Lung microvascular endothelial cell (primary cell): ENCODE measurements around the gene DBNDD1. TPM values are rescaled to one million over a fixed set of nuclear protein-coding genes. Genes with fewer than 3 reads are reported as not detected.
"Not testable (repeated sequence)": the region's sequence is repeated elsewhere in the genome, so short reads cannot be mapped to it uniquely, and the experiment has no call there.

ENCODE experiments used
- DNase-seq, 2 donors: peaks; one replicate each; pipeline versions ENCODE4 v3.0.0 to v3.0.0-alpha.2; 2010; ENCODE audit warnings: low read depth in 2 of 2
- total RNA-seq: library from RNA; depleted of rRNA; stranded (reverse); fragments of >200 nt; gene quantifications from 2 replicates; pipeline ENCODE4 v1.2.1, GENCODE V29; 2014

DBNDD1 gene, protein sequence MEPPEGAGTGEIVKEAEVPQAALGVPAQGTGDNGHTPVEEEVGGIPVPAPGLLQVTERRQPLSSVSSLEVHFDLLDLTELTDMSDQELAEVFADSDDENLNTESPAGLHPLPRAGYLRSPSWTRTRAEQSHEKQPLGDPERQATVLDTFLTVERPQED
- total RNA-seq, result 8.3 and 11.5 TPM in 2 replicates

DNA sequence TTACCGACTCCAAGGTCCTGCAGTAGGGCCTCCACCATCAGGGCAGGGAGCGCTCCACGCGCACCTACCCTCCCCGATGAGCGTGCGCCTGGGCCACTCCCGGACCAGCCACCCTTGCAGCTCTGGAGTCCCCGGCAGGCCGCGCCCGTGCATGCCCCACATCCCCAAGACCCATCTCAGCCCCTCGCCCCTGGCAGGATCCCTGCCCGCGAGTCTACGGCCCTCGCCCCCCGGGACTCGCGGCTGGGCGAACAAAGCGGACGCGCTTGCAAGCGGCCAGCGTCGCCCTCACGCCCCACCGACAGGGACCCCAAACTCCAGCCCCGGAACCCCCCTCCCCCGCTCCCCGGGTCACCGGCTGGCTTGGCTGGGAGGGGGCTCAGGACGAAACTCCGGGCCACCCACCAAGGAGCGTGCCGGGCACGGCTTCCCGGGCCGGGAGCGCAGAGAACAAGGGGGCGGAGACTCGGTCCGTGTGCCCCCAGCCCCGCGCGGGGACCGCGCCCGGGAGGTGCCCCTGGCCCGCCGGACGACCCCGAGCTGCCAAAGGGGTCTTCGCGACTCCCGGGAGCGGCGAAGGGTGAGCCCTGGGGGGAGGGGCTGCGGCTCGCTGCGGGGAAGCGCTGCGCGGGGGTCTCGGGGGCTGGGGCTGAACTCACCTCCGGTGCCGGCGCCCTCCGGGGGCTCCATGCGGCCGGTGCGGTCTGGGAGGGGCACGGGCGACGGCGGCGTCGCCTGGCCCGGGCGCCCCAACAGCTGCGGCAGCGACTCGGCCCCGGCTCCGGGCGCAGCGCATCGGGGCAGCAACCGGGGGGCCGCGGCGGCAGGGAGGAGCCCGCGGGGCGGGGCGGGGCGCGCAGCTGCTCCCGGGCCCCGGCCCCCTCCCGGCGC is at the start of gene DBNDD1:
Gene DBNDD1, minus strand, starts transcription at position 805 of the 891 bp plus-strand sequence. Its CDS starts 115 bp downstream, at position 690.
- DNase-seq, result peak in 1 of 2 donors; percentile 30

DNA sequence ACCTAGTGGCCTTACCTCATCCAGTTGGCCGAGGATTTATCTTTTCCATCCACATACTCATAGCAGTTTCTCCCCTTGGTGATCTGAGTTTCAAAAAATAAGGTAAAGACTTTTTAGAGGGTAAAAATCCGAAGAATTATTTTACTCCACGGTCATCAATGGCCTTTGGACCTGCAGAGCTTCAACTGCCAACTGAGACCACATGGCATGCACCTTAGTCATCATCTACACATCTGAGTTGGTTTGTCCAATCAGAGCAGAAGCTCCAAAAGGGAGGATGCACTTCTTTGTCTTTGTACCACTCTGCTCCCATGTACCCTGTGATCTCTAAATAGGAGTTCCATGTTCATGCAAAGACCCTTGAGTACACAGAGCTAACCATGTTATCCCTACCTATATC is 42.2 kb upstream of the DBNDD1 start:
- no peak for DNase-seq

DNA sequence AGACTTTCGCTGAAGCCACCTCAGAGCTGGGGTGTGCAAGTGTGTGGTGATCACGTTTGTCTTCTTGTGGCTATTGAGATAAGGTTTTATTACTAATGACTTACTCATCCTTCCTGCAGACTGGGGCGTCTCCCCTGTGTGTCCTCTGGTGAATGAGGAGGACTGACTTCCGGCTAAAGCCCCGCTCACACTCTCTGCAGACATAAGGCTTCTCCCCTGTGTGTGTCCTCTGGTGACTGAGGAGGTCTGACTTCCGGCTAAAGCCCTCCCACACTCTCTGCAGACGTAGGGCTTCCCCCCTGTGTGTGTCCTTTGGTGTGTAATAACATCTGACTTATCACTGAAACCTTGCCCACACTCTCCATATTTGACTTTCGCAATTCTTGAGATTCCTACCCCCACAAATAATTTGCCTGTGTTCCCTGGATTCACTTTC is 38.5 kb upstream of the DBNDD1 start:
- DNase-seq, result peak in 1 of 2 donors; percentile 42

DNA sequence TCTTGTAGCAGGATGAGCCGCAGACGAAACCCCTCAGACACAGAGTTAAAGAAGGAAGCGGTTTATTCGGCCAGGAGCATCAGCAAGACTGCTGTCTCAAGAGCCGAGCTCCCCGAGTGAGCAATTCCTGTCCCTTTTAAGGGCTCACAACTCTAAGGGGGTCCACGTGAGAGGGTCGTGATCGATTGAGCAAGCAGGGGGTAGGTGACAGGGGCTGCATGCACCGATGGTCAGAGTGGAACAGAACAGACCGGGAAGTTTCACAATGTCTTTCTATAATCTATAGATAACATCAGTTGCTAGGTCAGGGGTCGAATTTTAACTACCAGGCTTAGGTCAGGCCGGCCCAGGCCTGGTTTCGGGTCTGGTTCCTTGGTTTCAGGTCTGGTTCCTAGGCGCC is 37.3 kb upstream of the DBNDD1 start:
- not testable (repeated sequence) for DNase-seq

DNA sequence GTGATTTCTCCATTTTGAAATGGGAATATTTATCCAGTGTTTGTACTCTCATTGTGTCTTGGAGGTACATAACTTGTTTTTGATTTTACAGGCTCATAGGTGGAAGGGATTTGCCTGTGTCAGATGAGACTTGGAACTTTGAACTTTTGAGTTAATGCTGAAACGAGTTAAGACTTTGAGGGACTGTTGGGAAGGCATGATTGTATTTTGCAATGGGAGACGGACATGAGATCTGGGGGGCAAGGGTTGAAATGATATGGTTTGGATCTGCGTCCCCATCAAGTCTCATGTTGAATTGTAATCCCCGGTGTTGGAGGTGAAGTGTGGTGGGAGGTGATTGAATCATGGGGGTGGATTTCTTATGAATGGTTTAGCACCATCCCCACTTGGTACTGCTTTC is 36.1 kb upstream of the DBNDD1 start:
- DNase-seq, result no peak

DNA sequence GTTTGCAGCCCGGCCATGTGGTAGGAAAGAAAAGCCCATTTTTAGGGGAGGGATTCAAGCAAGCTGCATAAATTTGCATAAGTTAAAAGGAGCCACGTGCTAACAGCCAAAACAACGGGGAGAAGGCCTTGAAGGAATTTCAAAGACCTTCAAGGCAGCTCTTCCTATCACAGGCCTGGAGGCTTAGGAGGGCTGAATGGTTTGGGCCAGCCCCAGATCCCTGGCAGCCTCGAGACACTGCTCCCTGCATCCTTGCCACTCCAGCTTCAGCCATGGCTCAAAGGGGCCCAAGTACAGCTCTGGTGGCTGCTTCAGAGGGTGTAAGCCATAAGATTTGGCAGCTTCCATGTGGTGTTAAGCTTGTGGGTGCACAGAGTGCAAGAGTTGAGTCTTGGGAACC is 35.3 kb upstream of the DBNDD1 start:
- DNase-seq, result no peak

DNA sequence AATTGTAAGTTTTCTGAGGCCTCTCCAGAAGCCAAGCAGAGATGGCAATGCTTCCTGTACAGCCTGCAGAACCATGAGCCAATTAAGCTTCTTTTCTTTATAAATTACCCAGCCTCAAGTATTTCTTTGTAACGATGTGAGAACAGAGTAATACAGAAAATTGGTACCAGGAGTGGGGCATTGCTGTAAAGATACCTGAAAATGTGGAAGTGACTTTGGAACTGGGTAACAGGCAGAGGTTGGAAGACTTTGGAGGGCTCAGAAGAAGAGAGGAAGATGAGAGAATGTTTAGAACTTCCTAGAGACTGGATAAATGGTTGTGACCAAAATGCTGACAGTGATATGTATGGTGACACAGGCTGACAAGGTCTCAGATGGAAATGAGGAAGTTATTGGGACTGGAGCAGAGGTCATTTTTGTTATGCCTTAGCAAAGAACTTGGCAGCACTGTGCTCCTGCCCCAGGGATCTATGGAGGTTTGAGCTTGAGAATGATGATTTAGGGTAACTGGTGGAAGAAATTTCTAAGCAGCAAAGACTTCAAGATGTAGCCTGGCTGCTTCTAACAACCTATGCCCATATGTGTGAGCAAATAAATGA is 34.7 kb upstream of the DBNDD1 start:
- DNase-seq, result no peak

DNA sequence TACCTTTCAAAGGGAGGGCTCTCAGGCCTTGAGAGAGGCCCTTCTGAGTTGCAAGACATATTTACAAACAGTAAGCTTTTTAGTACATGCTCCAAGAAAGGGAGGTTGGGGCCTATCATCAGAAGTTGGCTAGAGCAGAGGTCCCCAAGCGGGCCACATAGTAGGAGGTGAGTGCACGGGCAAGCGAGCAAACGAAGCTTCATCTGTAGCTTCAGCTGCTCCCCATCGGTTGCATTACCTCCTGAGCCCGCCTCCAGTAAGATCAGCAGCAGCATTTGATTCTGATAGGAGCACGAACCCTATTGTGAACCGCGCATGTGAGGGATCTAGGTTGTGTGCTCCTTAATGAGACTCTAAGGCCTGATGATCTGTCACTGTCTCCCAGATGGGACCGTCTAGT is 31.7 kb upstream of the DBNDD1 start:
- no peak for DNase-seq

DNA sequence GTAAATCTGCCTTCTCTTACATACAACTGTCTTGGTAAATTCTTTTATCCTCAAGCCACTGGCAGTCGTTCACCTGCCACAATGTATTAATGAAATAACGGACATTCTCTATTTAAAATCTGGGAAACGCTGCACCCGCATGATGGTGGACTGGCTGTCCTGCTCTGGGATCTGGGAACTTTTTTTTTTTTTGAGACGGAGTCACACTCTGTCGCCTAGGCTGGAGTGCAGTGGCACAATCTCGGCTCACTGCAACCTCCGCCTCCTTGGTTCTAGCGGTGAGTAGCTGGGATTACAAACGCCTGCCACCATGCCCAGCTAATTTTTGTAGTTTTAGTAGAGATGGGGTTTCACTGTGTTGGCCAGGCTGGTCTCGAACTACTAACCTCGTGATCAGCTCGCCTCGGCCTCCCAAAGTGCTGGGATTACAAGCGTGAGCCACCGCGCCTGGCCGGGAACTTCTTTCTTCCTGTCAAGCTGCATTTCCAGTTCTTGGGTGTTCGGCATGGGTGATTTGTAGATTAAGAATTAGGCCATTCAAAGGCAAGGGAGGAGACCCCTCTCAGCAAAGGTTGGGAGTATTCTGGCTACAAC is 29.6 kb upstream of the DBNDD1 start:
- no peak for DNase-seq

DNA sequence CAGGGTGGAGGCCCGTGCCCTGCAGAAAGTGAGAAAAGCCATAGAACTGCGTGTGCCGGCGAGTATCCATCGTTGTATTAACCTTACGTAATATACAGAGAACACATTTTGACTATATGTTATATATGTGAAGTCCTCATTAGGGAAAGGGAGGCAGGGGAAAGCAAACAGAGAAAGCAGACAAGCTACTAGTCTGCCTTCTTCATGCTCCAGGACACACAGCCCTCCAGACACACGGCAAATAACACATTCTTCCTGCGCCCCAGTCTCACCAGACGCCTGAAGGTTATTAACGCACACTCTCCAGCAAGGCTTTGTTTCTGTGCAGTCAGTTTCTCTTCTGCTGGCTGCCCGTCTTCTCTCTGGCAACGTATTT is 29.1 kb upstream of the DBNDD1 start:
- DNase-seq, result no peak

DNA sequence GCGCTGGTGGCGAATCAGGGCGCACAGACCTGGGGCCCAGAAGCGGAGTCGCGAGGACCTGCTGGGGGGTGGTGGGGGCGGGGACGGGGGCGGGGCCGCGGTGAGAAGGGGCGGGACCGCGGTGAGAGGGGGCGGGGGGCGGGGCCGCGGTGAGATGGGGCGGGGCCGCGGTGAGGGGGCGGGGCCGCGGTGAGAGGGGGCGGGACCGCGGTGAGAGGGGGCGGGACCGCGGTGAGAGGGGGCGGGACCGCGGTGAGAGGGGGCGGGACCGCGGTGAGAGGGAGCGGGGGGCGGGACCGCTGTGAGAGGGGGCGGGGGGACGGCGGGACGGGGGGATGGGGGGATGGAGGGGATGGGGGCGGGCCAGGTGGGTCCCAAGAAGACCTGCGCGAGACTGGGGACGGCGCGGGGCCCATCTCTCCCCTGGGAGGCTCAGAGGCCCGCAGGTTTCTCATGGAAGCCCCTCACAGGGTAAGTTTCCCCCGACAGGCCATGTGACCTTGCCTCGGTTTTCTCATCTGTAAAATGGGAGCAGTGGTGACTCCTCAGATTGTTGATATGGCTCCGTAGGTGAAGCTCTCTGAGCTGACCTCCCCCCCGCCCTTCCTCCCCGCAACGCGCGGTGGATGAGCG is 28.6 kb upstream of the DBNDD1 start:
- DNase-seq, result peak in 1 of 2 donors; percentile 37

DNA sequence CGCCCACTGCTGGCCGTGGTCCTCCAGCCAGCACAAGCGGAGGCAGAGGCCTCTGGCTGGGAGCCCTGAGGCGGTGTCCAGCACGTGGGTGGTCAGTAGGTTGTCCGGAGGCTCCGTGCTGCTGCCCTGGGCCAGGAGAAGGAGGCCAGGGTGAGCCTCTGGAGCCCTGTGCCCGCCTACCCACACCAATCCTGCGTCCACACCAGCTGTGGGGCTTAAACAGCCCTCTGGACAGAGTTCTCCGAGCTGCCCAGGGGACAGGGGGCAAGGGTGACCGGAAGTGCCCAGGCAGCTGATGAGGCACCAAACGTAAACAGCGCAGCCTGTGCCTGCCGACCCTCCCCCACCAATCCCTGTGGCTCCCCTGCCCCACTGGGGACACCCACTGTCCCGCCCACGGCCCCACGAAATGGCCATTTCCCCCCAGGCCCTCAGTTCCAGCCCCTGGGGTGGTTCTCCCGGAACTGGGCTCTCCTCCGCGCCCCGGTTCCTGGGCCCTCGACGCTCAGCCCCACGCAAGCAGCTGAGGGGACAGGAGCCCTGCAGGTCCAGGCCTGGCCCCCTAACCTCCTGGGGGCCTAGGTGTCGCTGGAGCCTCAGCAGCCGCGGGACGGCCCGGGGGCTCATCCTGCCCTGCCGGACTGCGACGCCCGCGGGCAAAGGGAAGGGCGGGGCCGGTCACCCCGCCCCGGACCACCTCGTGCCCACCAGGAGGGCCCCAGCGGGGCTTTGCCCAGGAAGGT is 27.9 kb upstream of the DBNDD1 start:
- DNase-seq, result peak; percentile 24 to 40

DNA sequence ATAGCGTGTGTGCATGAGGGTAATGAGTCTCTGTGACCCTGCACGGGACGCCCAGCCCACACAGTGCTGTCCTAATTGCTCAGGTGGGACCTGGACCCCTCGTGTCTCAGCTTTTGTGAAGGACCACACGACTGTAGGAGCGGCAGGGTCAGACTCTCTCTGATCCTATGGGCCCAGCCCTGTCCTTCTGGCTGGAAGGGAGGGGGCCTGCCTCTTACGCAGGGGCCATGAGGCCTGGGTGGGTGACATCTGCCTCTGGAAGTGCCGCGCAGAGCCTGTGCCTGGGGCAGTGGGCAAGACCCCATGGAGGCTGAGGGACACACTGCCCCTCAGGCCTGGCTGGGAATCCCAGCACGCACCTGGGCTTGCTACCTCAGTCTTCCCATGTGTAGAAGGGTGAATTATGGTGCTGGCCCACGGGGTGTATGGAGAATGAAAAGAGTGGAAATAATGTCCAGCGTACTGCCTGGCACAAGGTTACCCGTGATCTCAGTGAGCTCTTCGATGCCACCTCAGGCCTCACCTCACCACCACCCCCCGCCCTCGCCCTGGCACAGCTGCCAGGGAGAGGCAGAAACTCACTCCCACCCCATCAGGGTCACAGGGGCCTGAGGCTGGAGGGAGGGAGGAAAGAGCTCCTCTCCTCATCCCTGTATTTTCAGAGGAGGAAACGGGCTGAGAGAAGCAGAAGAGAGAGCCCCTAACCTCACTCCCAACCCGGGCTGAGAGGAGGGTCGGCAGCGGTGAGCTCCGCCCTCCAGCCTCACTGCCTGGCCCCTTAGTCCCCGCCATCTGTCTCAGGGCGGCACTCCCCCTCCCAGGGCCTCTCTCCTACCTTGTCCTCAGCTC is 27.1 kb upstream of the DBNDD1 start:
- DNase-seq, result no peak

DNA sequence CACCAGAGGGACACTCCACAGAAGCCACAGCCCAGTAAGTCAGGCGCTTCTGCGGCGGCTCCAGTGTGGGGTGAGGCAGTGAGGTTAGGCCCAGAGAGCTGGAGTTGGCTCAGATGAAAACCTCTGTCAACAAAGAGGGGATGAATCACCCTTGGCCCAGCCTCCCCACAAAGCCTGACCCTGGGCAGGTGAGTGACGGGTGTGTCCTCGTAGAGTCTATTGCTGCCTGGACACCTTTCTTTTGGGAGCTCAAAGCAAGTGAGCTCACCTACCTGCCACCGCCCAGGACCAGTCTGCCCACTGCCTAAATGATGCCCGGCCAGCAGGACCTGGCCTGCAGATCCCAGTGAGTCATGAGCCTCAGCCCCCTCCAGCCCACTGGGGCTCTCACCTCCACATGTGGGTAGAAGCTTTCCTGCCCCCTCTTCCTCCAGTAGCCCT is 24.9 kb upstream of the DBNDD1 start:
- DNase-seq, result no peak

DNA sequence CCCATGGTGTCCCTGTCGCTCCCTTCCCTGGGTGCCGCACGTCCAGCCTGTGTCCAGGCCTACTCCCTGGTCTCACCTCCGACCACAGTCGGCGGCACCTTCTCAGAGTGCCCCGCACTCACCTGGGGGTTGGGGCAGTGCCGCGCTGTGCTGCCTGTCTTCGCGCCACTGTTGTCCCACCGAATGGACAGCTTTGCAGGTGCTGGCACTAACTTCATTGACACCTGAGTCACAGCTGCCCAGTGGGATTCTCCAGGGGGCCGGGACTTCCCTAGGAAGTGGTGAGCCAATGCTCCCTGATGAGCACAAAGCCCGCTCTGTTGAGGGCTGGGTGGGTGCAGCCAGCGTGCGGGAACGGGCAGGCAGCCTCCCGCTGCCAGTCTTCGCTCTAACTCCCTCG is 24.3 kb upstream of the DBNDD1 start:
- no peak for DNase-seq

DNA sequence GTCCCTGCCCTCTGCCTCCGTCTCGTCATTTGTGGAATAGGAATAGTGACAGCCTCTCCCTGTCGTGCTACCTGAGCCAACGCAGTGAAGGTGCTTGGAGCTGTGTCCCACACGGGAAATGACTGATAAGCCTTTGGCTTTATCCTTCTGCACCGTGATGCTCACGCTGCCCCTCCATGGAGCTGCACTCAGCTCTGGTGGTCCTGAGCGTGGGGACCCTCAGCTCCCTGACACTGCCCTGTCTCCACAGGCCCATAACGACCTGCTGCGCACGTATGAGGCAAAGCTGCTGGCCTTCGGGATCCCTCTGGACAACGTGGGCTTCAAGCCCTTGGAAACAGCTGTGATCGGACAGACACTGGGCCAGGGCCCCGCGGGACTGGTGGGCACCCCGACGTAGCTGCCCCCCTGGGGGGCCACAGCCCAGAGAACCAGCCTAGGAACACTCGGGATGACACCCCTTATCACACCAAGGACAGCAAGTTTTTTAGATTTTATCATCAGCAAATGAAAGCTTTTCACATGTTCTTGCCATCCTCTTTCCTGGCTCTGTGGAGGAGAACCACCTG is 23.8 kb upstream of the DBNDD1 start:
- DNase-seq, result no peak

DNA sequence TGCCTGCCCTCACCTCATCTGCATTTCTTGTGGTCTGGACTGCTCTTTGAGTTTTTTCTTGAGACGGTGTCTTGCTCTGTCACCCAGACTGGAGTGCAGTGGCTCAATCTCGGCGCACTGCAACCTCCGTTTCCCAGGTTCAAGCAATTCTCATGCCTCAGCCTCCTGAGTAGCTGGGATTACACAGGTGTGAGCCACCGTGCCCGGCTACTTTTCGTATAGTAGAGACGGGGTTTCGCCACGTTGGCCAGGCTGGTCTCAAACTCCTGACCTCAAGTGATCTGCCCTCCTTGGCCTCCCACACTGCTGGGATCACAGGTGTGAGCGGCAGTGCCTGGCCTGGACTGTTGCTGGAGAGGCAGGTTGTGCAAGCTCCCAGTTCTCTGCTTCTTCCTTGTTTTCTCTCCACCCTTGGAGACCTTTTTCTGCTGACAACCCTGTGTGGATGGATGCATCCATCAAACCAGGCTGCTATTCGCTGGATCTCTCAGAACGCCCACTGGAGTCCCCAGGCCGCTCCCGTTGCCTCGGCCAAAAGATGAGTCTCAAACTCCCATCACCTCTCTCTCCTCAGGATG is 22.7 kb upstream of the DBNDD1 start:
- no peak for DNase-seq

DNA sequence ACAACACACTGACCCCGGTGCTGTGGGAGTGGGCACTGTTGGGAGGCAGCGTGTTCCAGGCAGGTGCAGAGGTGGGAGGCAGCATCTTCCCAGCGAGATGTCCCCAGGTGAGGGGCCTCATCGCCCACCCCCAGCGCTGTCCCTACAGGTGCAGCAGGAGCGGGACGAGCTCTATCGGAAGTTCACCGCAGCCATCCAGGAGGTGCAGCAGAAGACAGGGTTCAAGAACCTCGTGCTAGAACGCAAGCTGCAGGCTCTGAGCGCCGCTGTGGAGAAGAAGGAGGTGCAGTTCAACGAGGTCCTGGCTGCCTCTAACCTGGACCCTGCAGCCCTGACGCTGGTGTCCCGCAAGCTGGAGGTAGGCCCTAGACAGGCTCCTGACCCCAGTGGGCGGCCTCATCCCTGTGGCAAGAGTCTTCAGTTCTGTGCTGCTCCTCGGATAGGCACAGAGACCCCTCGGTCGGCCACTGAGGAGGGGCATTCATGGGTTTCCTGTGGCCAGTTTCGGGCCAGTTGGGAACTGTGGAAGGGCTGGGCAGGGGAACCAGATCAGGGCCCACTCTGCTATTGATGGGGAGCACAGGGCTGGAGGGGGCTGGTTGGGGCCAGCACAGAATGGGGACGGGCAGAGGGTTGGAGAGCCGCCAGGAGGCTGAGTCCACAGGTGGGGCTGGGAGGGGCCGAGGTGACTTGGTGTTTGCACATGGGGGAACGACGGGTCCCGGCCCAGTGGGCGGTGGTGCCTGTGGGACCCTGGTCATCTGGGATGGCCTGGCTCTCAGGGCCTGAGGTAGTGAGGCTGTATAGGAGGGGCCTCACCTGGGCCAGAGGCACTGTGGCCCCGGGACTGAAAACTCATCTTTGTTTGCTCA is 21.1 kb upstream of the DBNDD1 start:
- DNase-seq, result no peak
